PC-3 (cell line): ENCODE data around the gene UGT3A1. TPM values are rescaled to one million over a fixed set of nuclear protein-coding genes. Genes with fewer than 3 reads are reported as not detected.

Experiments
- ATAC-seq: fragments of 200-7000 bp; cut with Tn5 transposase; 2 replicates; pipeline ENCODE4 v1.9.1; 2020; ENCODE audit warnings: mild to moderate bottlenecking, moderate library complexity
- BruUV-seq: library from RNA; stranded (reverse); fragments of 400-500 nt; replicated peaks from 2 replicates; lab custom pipeline; 2021; lab: Mats Ljungman, UMichigan
- CTCF ChIA-PET: fragments of 300-600 bp; sonication (Branson Sonifier 250); formaldehyde crosslinking; loops from one replicate; lab custom pipeline; 2022; ENCODE audit warnings: antibody characterized with exemption; lab: Charles Lee
- POLR2A ChIA-PET: fragments of 300-600 bp; sonication (Branson Sonifier 250); formaldehyde crosslinking; loops from one replicate; lab custom pipeline; 2022; ENCODE audit warnings: antibody characterized with exemption; ENCODE audit not compliant: unreplicated experiment; lab: Charles Lee
- DNase-seq: peaks from one replicate; pipeline ENCODE4 v3.0.0-alpha.2; 2015
- H2AFZ ChIP-seq: fragments of 300-600 bp; sonication (generic); 2 replicates; pipeline ENCODE4 v1.6.0; 2016; ENCODE audit warnings: antibody characterized with exemption, low read length
- H3F3A ChIP-seq: fragments of 300-600 bp; sonication (generic); one replicate; pipeline ENCODE4 v1.6.0; 2017; ENCODE audit warnings: antibody characterized with exemption, low read length, control low read depth, mild to moderate bottlenecking; ENCODE audit not compliant: unreplicated experiment
- H3K27ac ChIP-seq: fragments of 300-600 bp; sonication (generic); 2 replicates; pipeline ENCODE4 v1.5.1; 2016; ENCODE audit warnings: mild to moderate bottlenecking, low read length
- H3K27me3 ChIP-seq: fragments of 300-600 bp; sonication (generic); 2 replicates; pipeline ENCODE4 v1.6.1; 2016; ENCODE audit warnings: low read length, mixed read lengths
- H3K36me3 ChIP-seq: fragments of 300-600 bp; sonication (generic); 2 replicates; pipeline ENCODE4 v1.6.1; 2016; ENCODE audit warnings: low read depth, mixed run types, low read length, mixed read lengths
- H3K4me1 ChIP-seq: fragments of 300-600 bp; sonication (generic); 2 replicates; pipeline ENCODE4 v1.5.1; 2016; ENCODE audit warnings: low read length; ENCODE audit not compliant: insufficient read depth
- H3K4me2 ChIP-seq: fragments of 300-600 bp; sonication (generic); 2 replicates; pipeline ENCODE4 v1.6.0; 2016; ENCODE audit warnings: low read length
- H3K4me3 ChIP-seq: fragments of 300-600 bp; sonication (generic); 2 replicates; pipeline ENCODE4 v1.5.1; 2016; ENCODE audit warnings: mild to moderate bottlenecking, low read length, mixed read lengths
- H3K79me2 ChIP-seq: fragments of 300-600 bp; sonication (generic); 2 replicates; pipeline ENCODE4 v1.6.1; 2017; ENCODE audit warnings: low read length, mixed read lengths
- H3K9ac ChIP-seq: fragments of 300-600 bp; sonication (generic); 2 replicates; pipeline ENCODE4 v1.6.0; 2016; ENCODE audit warnings: mild to moderate bottlenecking, low read length
- H3K9me2 ChIP-seq: fragments of 300-600 bp; sonication (generic); replicated peaks from 2 replicates; pipeline ENCODE4 v1.6.1; 2016; ENCODE audit warnings: mixed run types, low read length, mixed read lengths
- H3K9me3 ChIP-seq: fragments of 300-600 bp; sonication (generic); 2 replicates; pipeline ENCODE4 v1.6.1; 2016; ENCODE audit warnings: low read length, mixed read lengths
- H4K20me1 ChIP-seq: fragments of 300-600 bp; sonication (generic); 2 replicates; pipeline ENCODE4 v1.6.1; 2016; ENCODE audit warnings: low read length, mixed read lengths
- CTCF ChIP-seq: fragments of 300-600 bp; sonication (generic); conservative IDR thresholded peaks from 2 replicates; pipeline ENCODE4 v1.5.1; 2017; ENCODE audit warnings: antibody characterized with exemption, low read depth, mild to moderate bottlenecking, low read length
- EZH2 ChIP-seq: fragments of 300-600 bp; sonication (generic); IDR thresholded peaks from one replicate; pipeline ENCODE4 v1.6.1; 2017; ENCODE audit warnings: antibody characterized with exemption, mild to moderate bottlenecking, low read length; ENCODE audit not compliant: unreplicated experiment
- EZH2phosphoT487 ChIP-seq: fragments of 300-600 bp; sonication (generic); IDR thresholded peaks from 2 replicates; pipeline ENCODE4 v1.6.1; 2018; ENCODE audit warnings: mild to moderate bottlenecking, antibody characterized with exemption, low read length, borderline replicate concordance
- intact Hi-C: fragments of 100-400 bp; cut with micrococcal nuclease; formaldehyde crosslinking; loops from 2 replicates; pipeline ENCODE4 v1.9.0; 2023
- total RNA-seq: library from RNA; depleted of rRNA; stranded (reverse); fragments of >200 nt; gene quantifications from 2 replicates; pipeline ENCODE4 v1.2.3, GENCODE V29; 2014

The UGT3A1 gene
- total RNA-seq, 1 experiment from 2014 or later: not detected

DNA sequence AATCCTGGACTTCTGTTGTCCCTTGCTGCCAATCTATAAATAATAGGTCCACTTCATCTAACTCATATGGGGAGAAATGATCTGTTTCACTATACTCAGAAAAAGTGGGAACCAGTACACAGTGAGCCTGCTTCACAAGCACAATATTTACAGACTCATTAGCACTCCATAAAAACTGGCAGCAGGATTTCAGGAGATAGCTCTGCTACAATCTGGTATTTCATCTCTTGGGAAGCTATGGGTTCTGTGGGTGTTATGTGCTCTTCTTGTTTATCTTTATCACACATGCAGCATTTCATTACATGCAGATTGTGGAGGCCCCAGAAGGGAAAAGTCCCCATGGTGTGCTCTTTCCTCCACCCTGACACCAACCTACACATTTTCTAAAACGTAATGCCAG lies 42.3 kb upstream of the UGT3A1 start:
- Histone ChIP-seq H3F3A (no peaks in the 10 kb centered on the region), H3K36me3 (no peaks in the 10 kb centered on the region), H2AFZ (no peak overlapping the region), H3K4me2 (no peak overlapping the region), H3K4me3 (no peak overlapping the region), H3K9ac (no peak overlapping the region), H3K27me3 (peaks cover 47% of the 10 kb centered on the region), H4K20me1 (no peaks in the 10 kb centered on the region), H3K79me2 (no peaks in the 10 kb centered on the region), H3K27ac (no peak overlapping the region), H3K4me1 (no peaks in the 10 kb centered on the region), H3K9me2 (no peaks in the 10 kb centered on the region), H3K9me3 (no peaks in the 10 kb centered on the region)
- ChIA-PET POLR2A (no interaction called here), CTCF (interaction anchor here (0.7 kb wide), 1 partner anchor 383 kb away, joined by 3 read pairs; no protein-coding TSS in a partner anchor)
- no TSS peak for BruUV-seq
- ATAC-seq (no peak), DNase-seq (no peak)
- intact Hi-C loops: no loop called here
- TF ChIP-seq EZH2 (no peak), CTCF (no peak), EZH2phosphoT487 (no peak)

DNA sequence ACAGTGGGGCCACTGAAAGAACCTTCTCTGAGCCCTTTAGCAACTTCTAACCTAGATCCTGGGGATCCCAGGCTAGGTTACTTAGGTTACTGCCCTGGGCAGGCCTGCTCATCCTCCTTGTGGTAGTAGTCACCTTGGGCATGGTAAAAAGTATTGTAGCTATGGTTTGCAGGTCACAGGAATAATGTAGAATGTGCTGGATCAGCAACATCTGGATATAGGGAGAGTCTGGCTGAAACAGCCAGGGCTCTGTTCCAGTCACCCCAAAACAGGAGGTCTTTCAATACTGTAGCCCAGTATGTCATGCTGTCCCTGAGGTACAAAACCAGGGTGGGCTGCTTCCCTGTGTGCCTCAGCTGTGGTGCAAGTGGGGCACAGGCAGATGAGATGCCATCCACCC lies 41.9 kb upstream of the UGT3A1 start:
- TF ChIP-seq CTCF (no peak), EZH2phosphoT487 (no peak), EZH2 (no peak)
- no peak for ATAC-seq
- no peaks in the 10 kb centered on the region for H3K4me1 ChIP-seq
- no peak overlapping the region for H2AFZ ChIP-seq
- H3F3A ChIP-seq: no peaks in the 10 kb centered on the region
- no peak overlapping the region for H3K9ac ChIP-seq
- no peak for DNase-seq
- no peak overlapping the region for H3K27ac ChIP-seq
- peaks cover 43% of the 10 kb centered on the region for H3K27me3 ChIP-seq
- no peak overlapping the region for H3K4me2 ChIP-seq
- H3K36me3 ChIP-seq: no peaks in the 10 kb centered on the region
- H3K79me2 ChIP-seq: no peaks in the 10 kb centered on the region
- CTCF ChIA-PET: no interaction called here
- intact Hi-C loops: no loop called here
- H3K9me3 ChIP-seq: no peaks in the 10 kb centered on the region
- H3K9me2 ChIP-seq: no peaks in the 10 kb centered on the region
- no TSS peak for BruUV-seq
- POLR2A ChIA-PET: no interaction called here
- no peaks in the 10 kb centered on the region for H4K20me1 ChIP-seq
- H3K4me3 ChIP-seq: no peak overlapping the region

DNA sequence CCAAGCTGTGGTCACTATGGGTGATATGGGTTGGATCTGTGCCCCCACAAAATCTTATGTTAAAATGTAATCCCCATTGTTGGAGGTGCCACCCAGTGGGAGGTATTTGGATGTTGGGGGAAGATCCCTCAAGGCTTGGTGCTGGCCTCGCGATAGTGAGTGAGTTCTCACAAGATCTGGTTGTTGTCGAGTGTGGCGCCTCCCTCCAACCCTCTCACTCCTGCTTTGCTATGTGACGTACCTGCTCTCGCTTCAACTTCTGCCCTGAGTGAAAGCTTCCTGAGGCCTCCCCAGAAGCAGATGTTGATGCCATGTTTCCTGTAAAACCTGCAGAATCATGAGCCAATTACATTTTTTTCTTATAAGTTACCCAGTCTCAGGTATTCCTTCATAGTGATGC lies 40.0 kb upstream of the UGT3A1 start:
- intact Hi-C loops: no loop called here
- H3K9me2 ChIP-seq: no peaks in the 10 kb centered on the region
- no peaks in the 10 kb centered on the region for H3F3A ChIP-seq
- ATAC-seq: no peak
- no peak overlapping the region for H3K4me3 ChIP-seq
- H3K79me2 ChIP-seq: no peaks in the 10 kb centered on the region
- no peak for DNase-seq
- no peak overlapping the region for H2AFZ ChIP-seq
- no peak for TF ChIP-seq EZH2phosphoT487
- TF ChIP-seq CTCF: no peak
- no peak for TF ChIP-seq EZH2
- no peaks in the 10 kb centered on the region for H4K20me1 ChIP-seq
- no peak overlapping the region for H3K4me2 ChIP-seq
- H3K27ac ChIP-seq: no peak overlapping the region
- no peaks in the 10 kb centered on the region for H3K9me3 ChIP-seq
- no peaks in the 10 kb centered on the region for H3K4me1 ChIP-seq
- H3K27me3 ChIP-seq: peaks cover 26% of the 10 kb centered on the region
- no TSS peak for BruUV-seq
- ChIA-PET POLR2A (no interaction called here), CTCF (no interaction called here)
- H3K36me3 ChIP-seq: no peaks in the 10 kb centered on the region
- H3K9ac ChIP-seq: no peak overlapping the region
